Measurements from ENCODE around the gene SLC35G2. TPM values are rescaled to one million over a fixed set of nuclear protein-coding genes. Genes with fewer than 3 reads are reported as not detected.

SLC35G2 gene
- polyA plus RNA-seq, 1 donor from 2014 or later: 6.8 TPM

- Histone ChIP-seq H3F3A (ENCODE audit: insufficient read depth, low read length, poor library complexity, severe bottlenecking) (no peaks in the 10 kb centered on the region), H3K36me3 (ENCODE audit: insufficient read depth, low read length) (no peaks in the 10 kb centered on the region), H3K79me2 (replicated peaks; ENCODE audit: insufficient read depth, low read length) (no peaks in the 10 kb centered on the region), H3K9ac (ENCODE audit: low read length) (no peak overlapping the region), H3K27me3 (ENCODE audit: insufficient read depth, low read depth, low read length) (no peaks in the 10 kb centered on the region), H3K4me3 (ENCODE audit: low read length) (no peak overlapping the region), H4K20me1 (ENCODE audit: insufficient read depth) (no peaks in the 10 kb centered on the region), H2AFZ (ENCODE audit: low read depth, low read length) (no peak overlapping the region), H3K4me2 (ENCODE audit: low read length) (no peak overlapping the region), H3K9me2 (ENCODE audit: insufficient read depth, low read length) (no peaks in the 10 kb centered on the region), H3K27ac (ENCODE audit: low read length) (no peak overlapping the region), H3K9me3 (ENCODE audit: low read length) (no peaks in the 10 kb centered on the region)
- TF ChIP-seq REST (IDR thresholded peaks at IDR 0.05; ENCODE audit: borderline replicate concordance): no peak
- no peak for TF ChIP-seq SMC3 (conservative IDR thresholded peaks at IDR 0.05; ENCODE audit: poor library complexity)
- TF ChIP-seq EP300 (conservative IDR thresholded peaks at IDR 0.05; ENCODE audit: poor library complexity, severe bottlenecking): no peak
- TF ChIP-seq TAF1 (IDR thresholded peaks at IDR 0.05; ENCODE audit: low read depth): no peak
- no peak for TF ChIP-seq CTCF (IDR thresholded peaks at IDR 0.05; ENCODE audit: poor library complexity, severe bottlenecking)
- TF ChIP-seq EZH2 (IDR thresholded peaks at IDR 0.05; ENCODE audit: borderline replicate concordance, insufficient read depth, low read length, poor library complexity, severe bottlenecking): no peak
- TF ChIP-seq POLR2AphosphoS5 (IDR thresholded peaks at IDR 0.05): no peak
- no peak for TF ChIP-seq MXI1 (conservative IDR thresholded peaks at IDR 0.05; ENCODE audit: poor library complexity, severe bottlenecking)
- TF ChIP-seq RAD21 (conservative IDR thresholded peaks at IDR 0.05): no peak
Measured at GRCh38 chr3:136778865-136779264, 40.1 kb upstream of the SLC35G2 start.

- TF ChIP-seq CTCF (IDR thresholded peaks at IDR 0.05; ENCODE audit: poor library complexity, severe bottlenecking) (no peak), SMC3 (conservative IDR thresholded peaks at IDR 0.05; ENCODE audit: poor library complexity) (no peak), TAF1 (IDR thresholded peaks at IDR 0.05; ENCODE audit: low read depth) (no peak), REST (IDR thresholded peaks at IDR 0.05; ENCODE audit: borderline replicate concordance) (no peak), POLR2AphosphoS5 (IDR thresholded peaks at IDR 0.05) (no peak), EZH2 (IDR thresholded peaks at IDR 0.05; ENCODE audit: borderline replicate concordance, insufficient read depth, low read length, poor library complexity, severe bottlenecking) (no peak)
- Histone ChIP-seq H3K9ac (ENCODE audit: low read length) (no peak overlapping the region), H3K9me2 (ENCODE audit: insufficient read depth, low read length) (no peaks in the 10 kb centered on the region), H2AFZ (ENCODE audit: low read depth, low read length) (no peak overlapping the region), H3K4me2 (ENCODE audit: low read length) (no peak overlapping the region), H3K36me3 (ENCODE audit: insufficient read depth, low read length) (no peaks in the 10 kb centered on the region), H3K79me2 (replicated peaks; ENCODE audit: insufficient read depth, low read length) (no peaks in the 10 kb centered on the region), H3K4me3 (ENCODE audit: low read length) (no peak overlapping the region), H4K20me1 (ENCODE audit: insufficient read depth) (no peaks in the 10 kb centered on the region), H3F3A (ENCODE audit: insufficient read depth, low read length, poor library complexity, severe bottlenecking) (no peaks in the 10 kb centered on the region), H3K27me3 (ENCODE audit: insufficient read depth, low read depth, low read length) (no peaks in the 10 kb centered on the region), H3K27ac (ENCODE audit: low read length) (no peak overlapping the region), H3K9me3 (ENCODE audit: low read length) (no peaks in the 10 kb centered on the region)
Measured at GRCh38 chr3:136780741-136781140, 38.2 kb upstream of the SLC35G2 start.

All from neural cell (in vitro differentiated cells).